ENCODE data around the gene GFER. TPM values are rescaled to one million over a fixed set of nuclear protein-coding genes. Genes with fewer than 3 reads are reported as not detected.

Gene GFER
- total and polyA plus RNA-seq, 2 of the 8 experiments (the other 6 are each of a cell fraction or from before 2014, with no cell fraction given) = 17.7 to 37.9 TPM

DNA sequence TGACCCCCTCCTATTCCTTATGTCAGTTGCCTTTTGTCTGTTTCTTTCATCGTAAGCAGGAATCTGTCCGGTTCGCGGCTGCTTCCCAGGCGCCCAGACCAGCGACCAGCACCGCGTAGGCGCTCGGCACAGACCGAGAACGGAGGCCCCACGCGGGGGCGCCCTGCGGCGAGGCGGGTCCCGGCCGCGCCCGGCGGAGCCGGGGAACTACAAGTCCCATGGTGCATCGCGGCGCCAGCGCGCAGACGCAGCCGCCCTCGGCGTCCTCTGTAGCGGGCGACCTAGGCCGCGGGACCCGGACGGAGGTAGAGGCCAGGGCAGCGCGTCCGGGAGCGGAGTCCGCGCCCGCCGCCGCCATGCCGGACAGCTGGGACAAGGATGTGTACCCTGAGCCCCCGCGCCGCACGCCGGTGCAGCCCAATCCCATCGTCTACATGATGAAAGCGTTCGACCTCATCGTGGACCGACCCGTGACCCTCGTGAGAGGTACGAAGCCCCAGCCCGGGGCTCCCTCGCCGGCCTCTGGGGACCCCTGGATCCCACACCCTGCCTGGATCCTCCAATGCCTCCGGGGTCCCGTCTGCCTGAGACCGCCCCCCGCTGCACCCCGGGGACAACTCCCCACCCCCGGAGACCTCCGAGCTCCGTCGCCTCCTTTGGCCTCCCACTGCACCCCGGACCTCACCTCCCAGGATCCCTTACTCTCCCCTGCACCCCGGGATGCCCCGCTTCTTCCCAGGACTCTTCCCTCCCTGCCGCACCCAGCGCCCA is 24.5 kb upstream of the GFER start, which contains the start of gene NDUFB10 (continued):
- TF ChIP-seq SP1 (IDR thresholded peaks at IDR 0.05; ENCODE audit: low read depth, low read length) (no peak), NANOG (IDR thresholded peaks at IDR 0.05; ENCODE audit: insufficient read depth, low read depth, low read length, poor library complexity, severe bottlenecking) (no peak), HDAC6 (IDR thresholded peaks at IDR 0.05; ENCODE audit: low read depth, low read length) (no peak), TAF1 (IDR thresholded peaks at IDR 0.05; ENCODE audit: low read depth, low read length) (peak; percentile 86), FOSL1 (IDR thresholded peaks at IDR 0.05; ENCODE audit: insufficient read depth, low read depth, low read length) (no peak), TBP (IDR thresholded peaks at IDR 0.05; ENCODE audit: low read depth, low read length) (peak; percentile 72; the same call in 1 of the 2 replicates), KDM1A (IDR thresholded peaks at IDR 0.05; ENCODE audit: borderline replicate concordance, low read length) (no peak), EGR1 (IDR thresholded peaks at IDR 0.05; ENCODE audit: borderline replicate concordance, low read depth, low read length) (0 out of 2 replicates have a peak, but pooled peaks have one; percentile 18), CBX8 (IDR thresholded peaks at IDR 0.05; ENCODE audit: borderline replicate concordance, low read depth, low read length) (no peak), ZNF274 (IDR thresholded peaks at IDR 0.05; ENCODE audit: borderline replicate concordance, extremely low read depth, low read length) (no peak), RNF2 (IDR thresholded peaks at IDR 0.05; ENCODE audit: borderline replicate concordance, low read depth, low read length, missing control alignments, poor library complexity, severe bottlenecking) (no peak), TAF7 (optimal IDR thresholded peaks at IDR 0.05; ENCODE audit: borderline replicate concordance, low read depth, low read length) (peak; percentile 60), SAP30 (IDR thresholded peaks at IDR 0.05; ENCODE audit: insufficient read depth, insufficient replicate concordance, low read length) (no peak), CBX5 (IDR thresholded peaks at IDR 0.05; ENCODE audit: low read depth, low read length) (no peak), GABPA (IDR thresholded peaks at IDR 0.05; ENCODE audit: borderline replicate concordance, insufficient read depth, low read length) (peak; percentile 50; the same call in 1 of the 2 replicates)
- TF ChIP-seq, protein P1, sequence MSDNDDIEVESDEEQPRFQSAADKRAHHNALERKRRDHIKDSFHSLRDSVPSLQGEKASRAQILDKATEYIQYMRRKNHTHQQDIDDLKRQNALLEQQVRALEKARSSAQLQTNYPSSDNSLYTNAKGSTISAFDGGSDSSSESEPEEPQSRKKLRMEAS (IDR thresholded peaks at IDR 0.05) = peak; percentile 58
- TF ChIP-seq, protein P2, sequence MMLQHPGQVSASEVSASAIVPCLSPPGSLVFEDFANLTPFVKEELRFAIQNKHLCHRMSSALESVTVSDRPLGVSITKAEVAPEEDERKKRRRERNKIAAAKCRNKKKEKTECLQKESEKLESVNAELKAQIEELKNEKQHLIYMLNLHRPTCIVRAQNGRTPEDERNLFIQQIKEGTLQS (IDR thresholded peaks at IDR 0.05; ENCODE audit: insufficient read depth, low read depth, low read length) = no peak
- TF ChIP-seq, protein P3, sequence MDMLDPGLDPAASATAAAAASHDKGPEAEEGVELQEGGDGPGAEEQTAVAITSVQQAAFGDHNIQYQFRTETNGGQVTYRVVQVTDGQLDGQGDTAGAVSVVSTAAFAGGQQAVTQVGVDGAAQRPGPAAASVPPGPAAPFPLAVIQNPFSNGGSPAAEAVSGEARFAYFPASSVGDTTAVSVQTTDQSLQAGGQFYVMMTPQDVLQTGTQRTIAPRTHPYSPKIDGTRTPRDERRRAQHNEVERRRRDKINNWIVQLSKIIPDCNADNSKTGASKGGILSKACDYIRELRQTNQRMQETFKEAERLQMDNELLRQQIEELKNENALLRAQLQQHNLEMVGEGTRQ (IDR thresholded peaks at IDR 0.05; ENCODE audit: low read length) = no peak; the same call in 1 of the 2 replicates
